ENCODE data around the gene EIPR1. TPM values are rescaled to one million over a fixed set of nuclear protein-coding genes. Genes with fewer than 3 reads are reported as not detected.

EIPR1 gene
- total and polyA plus RNA-seq, 9 donors = 16.9 to 22.8 (median 18.7) TPM

- 80% methylated on average over 9 of the region's 13 CpGs for WGBS (ENCODE audit: insufficient coverage)
- Histone ChIP-seq H3K4me3 (ENCODE audit: low read length) (no peak overlapping the region), H3K9me3 (replicated peaks; ENCODE audit: control insufficient read depth, low read depth, low read length) (no peaks in the 10 kb centered on the region), H3K27me3 (ENCODE audit: control insufficient read depth, insufficient read depth, low read length) (no peaks in the 10 kb centered on the region), H3K4me1 (ENCODE audit: control insufficient read depth, insufficient read depth, low read length) (peaks cover 6% of the 10 kb centered on the region), H3K27ac (ENCODE audit: low read length) (no peak overlapping the region), H3K36me3 (ENCODE audit: control insufficient read depth, insufficient read depth, low read length) (peaks cover 53% of the 10 kb centered on the region)
- no peak for DNase-seq
These were observed 42.6 kb upstream of the EIPR1 start for GRCh38 chr2:3420076-3420768.

DNA sequence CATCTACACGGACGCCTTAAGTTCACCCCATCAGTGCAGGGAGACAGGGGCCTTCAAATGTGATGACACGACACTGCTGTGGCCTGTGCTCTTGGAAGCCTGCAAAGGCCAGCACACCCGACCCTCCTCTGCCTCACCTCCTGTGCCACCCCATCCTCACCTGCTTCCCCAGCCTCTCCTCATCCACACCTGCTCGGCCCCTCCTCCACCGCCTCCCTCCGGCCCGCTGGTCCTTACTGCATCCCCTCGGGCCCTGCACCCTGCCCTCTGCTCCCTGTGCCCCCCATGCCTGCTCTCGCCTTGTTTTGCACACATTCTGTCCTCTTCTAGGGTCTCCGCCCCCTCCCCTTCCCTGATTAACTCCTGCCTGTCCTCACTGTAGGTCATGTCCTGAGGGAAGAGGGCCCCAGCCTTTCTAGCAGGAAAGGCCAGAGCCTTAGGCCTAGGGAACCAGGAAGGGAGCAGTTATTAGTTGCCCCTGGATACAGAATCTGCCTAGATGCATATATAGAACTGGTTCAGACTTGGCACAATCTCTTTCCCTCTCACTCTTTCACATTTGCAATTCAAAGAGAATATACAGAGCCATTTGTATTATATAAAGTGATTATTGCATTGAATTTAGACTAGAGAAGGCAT, 41.3 kb upstream of the EIPR1 start:
- Histone ChIP-seq H3K4me3 (ENCODE audit: low read length) (no peak overlapping the region), H3K9me3 (replicated peaks; ENCODE audit: control insufficient read depth, low read depth, low read length) (no peaks in the 10 kb centered on the region), H3K27ac (ENCODE audit: low read length) (no peak overlapping the region), H3K36me3 (ENCODE audit: control insufficient read depth, insufficient read depth, low read length) (peaks cover 50% of the 10 kb centered on the region), H3K4me1 (ENCODE audit: control insufficient read depth, insufficient read depth, low read length) (peaks cover 6% of the 10 kb centered on the region), H3K27me3 (ENCODE audit: control insufficient read depth, insufficient read depth, low read length) (no peaks in the 10 kb centered on the region)
- DNase-seq = no peak
- WGBS (ENCODE audit: insufficient coverage) = 86% methylated on average over 10 of the region's 11 CpGs

DNA sequence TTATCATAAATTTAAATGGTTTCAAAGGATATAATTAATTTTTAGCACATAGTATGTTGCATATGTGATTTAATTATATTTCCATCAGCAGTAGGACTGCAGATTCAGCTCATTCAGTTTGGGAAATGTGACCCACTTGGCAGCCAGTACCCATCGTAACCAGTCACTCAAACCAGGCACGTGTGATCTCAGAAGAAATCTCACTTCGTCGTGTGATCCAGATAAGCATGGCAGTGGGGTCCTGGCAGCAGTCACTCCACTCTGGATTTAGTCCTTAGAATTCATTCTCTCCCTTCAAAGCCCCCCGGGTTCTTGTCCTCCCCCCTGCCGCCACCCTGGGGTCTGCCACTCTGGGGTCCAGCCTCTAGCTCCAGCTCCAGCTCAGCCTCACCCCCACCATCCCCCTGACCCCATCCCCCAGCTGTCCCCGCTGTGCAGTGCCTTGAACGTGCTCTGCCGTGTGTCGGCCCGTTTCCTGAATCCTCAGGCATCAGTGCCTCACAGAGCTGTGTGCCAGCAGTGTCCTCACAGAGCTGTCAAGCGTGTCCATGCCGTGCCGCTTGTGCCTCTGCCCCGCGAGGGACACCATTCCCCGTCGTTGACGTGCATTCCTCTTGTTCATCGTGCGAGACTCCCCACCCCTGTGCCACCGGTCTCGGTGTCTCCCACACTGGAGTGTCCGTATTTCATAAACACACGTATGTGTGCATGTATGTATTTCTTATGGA, 36.7 kb upstream of the EIPR1 start:
- no peak for DNase-seq
- Histone ChIP-seq H3K9me3 (replicated peaks; ENCODE audit: control insufficient read depth, low read depth, low read length) (no peaks in the 10 kb centered on the region), H3K4me1 (ENCODE audit: control insufficient read depth, insufficient read depth, low read length) (no peaks in the 10 kb centered on the region), H3K27me3 (ENCODE audit: control insufficient read depth, insufficient read depth, low read length) (no peaks in the 10 kb centered on the region), H3K36me3 (ENCODE audit: control insufficient read depth, insufficient read depth, low read length) (peaks cover 24% of the 10 kb centered on the region), H3K4me3 (ENCODE audit: low read length) (no peak overlapping the region), H3K27ac (ENCODE audit: low read length) (no peak overlapping the region)
- WGBS (ENCODE audit: insufficient coverage) = 95% methylated on average over 19 of the region's 25 CpGs

DNA sequence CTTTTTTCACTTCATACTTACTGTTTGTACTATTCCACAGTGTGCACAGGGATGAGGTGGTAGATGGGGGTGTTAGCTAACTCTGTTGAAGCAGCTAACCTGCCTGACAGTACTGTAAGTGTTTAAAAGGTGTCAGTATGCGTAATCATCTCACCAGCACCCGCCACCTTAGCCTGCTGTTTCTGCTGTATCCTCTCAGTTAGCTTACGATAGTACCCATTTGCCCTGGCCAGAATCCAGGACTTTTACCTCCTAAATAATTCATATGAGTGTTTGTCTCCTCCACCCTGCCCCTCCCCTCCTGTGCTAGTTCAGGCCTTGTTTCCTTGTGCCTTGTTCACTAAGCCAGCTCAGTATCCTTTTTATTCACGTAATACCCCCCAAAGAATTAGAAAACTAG, 36.1 kb upstream of the EIPR1 start:
- 93% methylated on average over 3 of the region's 4 CpGs for WGBS (ENCODE audit: insufficient coverage)
- peaks cover 26% of the 10 kb centered on the region for H3K36me3 ChIP-seq (ENCODE audit: control insufficient read depth, insufficient read depth, low read length)
- no peaks in the 10 kb centered on the region for H3K4me1 ChIP-seq (ENCODE audit: control insufficient read depth, insufficient read depth, low read length)
- no peak for DNase-seq
- H3K27ac ChIP-seq (ENCODE audit: low read length) = no peak overlapping the region
- H3K4me3 ChIP-seq (ENCODE audit: low read length) = no peak overlapping the region
- no peaks in the 10 kb centered on the region for H3K9me3 ChIP-seq (replicated peaks; ENCODE audit: control insufficient read depth, low read depth, low read length)
- H3K27me3 ChIP-seq (ENCODE audit: control insufficient read depth, insufficient read depth, low read length) = no peaks in the 10 kb centered on the region

DNA sequence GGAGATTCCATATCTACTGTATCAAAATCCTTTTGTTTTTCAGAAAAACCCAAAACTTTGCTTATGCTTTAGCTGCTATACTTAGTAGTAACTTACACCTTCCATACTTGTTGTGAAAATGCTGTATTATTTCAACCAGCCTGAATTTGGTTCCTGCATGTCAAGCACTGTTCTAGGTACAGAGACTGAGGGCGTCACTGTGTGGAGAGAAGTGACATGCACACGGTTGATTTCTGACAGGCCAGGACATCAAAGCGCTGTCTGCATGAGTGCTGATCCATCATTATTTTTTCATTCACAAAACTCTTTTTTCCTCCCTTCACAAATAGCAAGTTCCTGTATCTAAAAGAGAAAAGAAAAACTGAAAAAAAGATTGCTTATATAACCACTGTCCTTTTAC, 33.5 kb upstream of the EIPR1 start:
- H3K4me1 ChIP-seq (ENCODE audit: control insufficient read depth, insufficient read depth, low read length) = no peaks in the 10 kb centered on the region
- H3K27ac ChIP-seq (ENCODE audit: low read length) = no peak overlapping the region
- no peak for DNase-seq
- no peaks in the 10 kb centered on the region for H3K27me3 ChIP-seq (ENCODE audit: control insufficient read depth, insufficient read depth, low read length)
- no peak overlapping the region for H3K4me3 ChIP-seq (ENCODE audit: low read length)
- H3K36me3 ChIP-seq (ENCODE audit: control insufficient read depth, insufficient read depth, low read length) = peaks cover 20% of the 10 kb centered on the region
- no CpG with 5 or more reads among the region's 3 CpGs for WGBS (ENCODE audit: insufficient coverage)
- no peaks in the 10 kb centered on the region for H3K9me3 ChIP-seq (replicated peaks; ENCODE audit: control insufficient read depth, low read depth, low read length)

GRCh38 chr2:3409627-3410170, 32.1 kb upstream of the EIPR1 start:
- 81% methylated on average over 3 of the region's 12 CpGs for WGBS (ENCODE audit: insufficient coverage)
- Histone ChIP-seq H3K4me3 (ENCODE audit: low read length) (no peak overlapping the region), H3K4me1 (ENCODE audit: control insufficient read depth, insufficient read depth, low read length) (peaks cover 2% of the 10 kb centered on the region), H3K27me3 (ENCODE audit: control insufficient read depth, insufficient read depth, low read length) (no peaks in the 10 kb centered on the region), H3K36me3 (ENCODE audit: control insufficient read depth, insufficient read depth, low read length) (peaks cover 17% of the 10 kb centered on the region), H3K9me3 (replicated peaks; ENCODE audit: control insufficient read depth, low read depth, low read length) (no peaks in the 10 kb centered on the region), H3K27ac (ENCODE audit: low read length) (no peak overlapping the region)
- DNase-seq = no peak

GRCh38 chr2:3408781-3409180, 31.2 kb upstream of the EIPR1 start:
- Histone ChIP-seq H3K27me3 (ENCODE audit: control insufficient read depth, insufficient read depth, low read length) (no peaks in the 10 kb centered on the region), H3K27ac (ENCODE audit: low read length) (no peak overlapping the region), H3K4me3 (ENCODE audit: low read length) (no peak overlapping the region), H3K9me3 (replicated peaks; ENCODE audit: control insufficient read depth, low read depth, low read length) (no peaks in the 10 kb centered on the region), H3K36me3 (ENCODE audit: control insufficient read depth, insufficient read depth, low read length) (peaks cover 15% of the 10 kb centered on the region), H3K4me1 (ENCODE audit: control insufficient read depth, insufficient read depth, low read length) (peaks cover 2% of the 10 kb centered on the region)
- WGBS (ENCODE audit: insufficient coverage) = 94% methylated on average over 12 of the region's 13 CpGs
- DNase-seq = no peak

DNA sequence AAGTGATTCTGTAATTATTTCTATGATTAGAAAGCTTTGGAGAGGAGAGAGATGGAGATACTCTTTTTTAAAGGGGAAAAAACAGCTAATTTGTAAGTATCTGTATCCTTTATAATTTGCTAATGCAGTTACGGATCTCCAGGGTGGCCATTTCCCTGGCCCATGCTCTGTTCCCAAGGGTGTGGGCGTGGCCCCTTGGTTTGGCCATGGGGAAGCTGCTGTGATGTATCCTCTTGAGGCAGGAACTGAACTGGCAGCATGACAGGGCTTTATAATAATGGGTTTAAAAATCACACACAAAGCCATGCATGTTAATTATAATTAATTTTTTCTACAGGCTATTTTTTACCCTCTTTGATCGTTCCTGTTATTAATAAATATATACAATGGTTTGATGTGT, 28.9 kb upstream of the EIPR1 start:
- H3K4me1 ChIP-seq (ENCODE audit: control insufficient read depth, insufficient read depth, low read length) = peaks cover 2% of the 10 kb centered on the region
- H3K36me3 ChIP-seq (ENCODE audit: control insufficient read depth, insufficient read depth, low read length) = peaks cover 18% of the 10 kb centered on the region
- no peaks in the 10 kb centered on the region for H3K27me3 ChIP-seq (ENCODE audit: control insufficient read depth, insufficient read depth, low read length)
- DNase-seq = no peak
- H3K27ac ChIP-seq (ENCODE audit: low read length) = no peak overlapping the region
- no peak overlapping the region for H3K4me3 ChIP-seq (ENCODE audit: low read length)
- H3K9me3 ChIP-seq (replicated peaks; ENCODE audit: control insufficient read depth, low read depth, low read length) = no peaks in the 10 kb centered on the region
- WGBS (ENCODE audit: insufficient coverage) = no CpG with 5 or more reads among the region's 3 CpGs

DNA sequence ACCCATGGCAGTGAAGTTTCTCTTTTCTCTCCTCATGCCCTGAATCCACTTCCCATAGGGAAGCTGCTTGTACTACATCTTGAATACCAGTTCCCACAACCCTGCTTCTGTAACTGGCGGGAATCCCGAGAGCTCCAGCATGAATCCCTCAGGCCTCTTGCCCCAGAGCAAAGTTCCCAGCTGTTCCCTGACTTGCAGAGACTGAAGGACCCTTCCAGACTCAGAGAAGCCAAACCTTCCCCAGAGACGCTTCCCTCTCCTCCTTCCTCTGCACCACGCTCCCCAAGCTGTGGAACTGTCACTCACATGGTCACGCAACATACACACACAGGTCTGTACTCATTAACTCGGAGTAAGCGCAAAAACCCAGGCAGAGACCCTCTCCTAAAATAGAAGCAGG, 28.3 kb upstream of the EIPR1 start:
- WGBS (ENCODE audit: insufficient coverage) = 91% methylated on average over 2 of the region's 7 CpGs
- no peaks in the 10 kb centered on the region for H3K27me3 ChIP-seq (ENCODE audit: control insufficient read depth, insufficient read depth, low read length)
- no peak overlapping the region for H3K4me3 ChIP-seq (ENCODE audit: low read length)
- H3K36me3 ChIP-seq (ENCODE audit: control insufficient read depth, insufficient read depth, low read length) = peaks cover 22% of the 10 kb centered on the region
- DNase-seq = peak; percentile 25
- no peaks in the 10 kb centered on the region for H3K9me3 ChIP-seq (replicated peaks; ENCODE audit: control insufficient read depth, low read depth, low read length)
- H3K27ac ChIP-seq (ENCODE audit: low read length) = no peak overlapping the region
- peaks cover 5% of the 10 kb centered on the region for H3K4me1 ChIP-seq (ENCODE audit: control insufficient read depth, insufficient read depth, low read length)

DNA sequence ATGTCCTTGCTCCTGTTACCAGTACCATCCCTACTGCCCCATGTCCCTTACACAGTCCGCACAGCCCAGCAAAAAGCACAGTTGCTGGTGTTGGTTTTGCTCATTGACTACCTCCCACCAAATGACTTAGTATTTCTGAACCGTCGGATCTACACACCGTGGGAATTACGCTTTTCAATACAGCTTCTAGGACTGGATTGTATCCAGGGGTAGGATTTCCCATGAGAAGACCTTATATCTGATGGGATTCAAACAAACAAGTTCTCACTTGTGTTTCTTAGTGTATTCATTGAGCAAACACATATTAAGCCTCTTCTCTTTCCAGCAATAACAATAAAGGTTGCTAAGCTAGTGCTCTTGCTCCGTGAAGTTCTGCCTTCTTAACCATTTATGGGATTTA, 27.7 kb upstream of the EIPR1 start:
- no peaks in the 10 kb centered on the region for H3K9me3 ChIP-seq (replicated peaks; ENCODE audit: control insufficient read depth, low read depth, low read length)
- H3K27me3 ChIP-seq (ENCODE audit: control insufficient read depth, insufficient read depth, low read length) = no peaks in the 10 kb centered on the region
- peaks cover 26% of the 10 kb centered on the region for H3K36me3 ChIP-seq (ENCODE audit: control insufficient read depth, insufficient read depth, low read length)
- H3K4me3 ChIP-seq (ENCODE audit: low read length) = no peak overlapping the region
- no CpG with 5 or more reads among the region's 6 CpGs for WGBS (ENCODE audit: insufficient coverage)
- no peak for DNase-seq
- H3K27ac ChIP-seq (ENCODE audit: low read length) = no peak overlapping the region
- peaks cover 11% of the 10 kb centered on the region for H3K4me1 ChIP-seq (ENCODE audit: control insufficient read depth, insufficient read depth, low read length)

All from muscle of leg (tissue), 11 donors.